GM12873 (cell line): ENCODE measurements around the gene SLC25A39.

Experiments
- TF ChIP-seq, protein P1 (sequence below): IDR thresholded peaks from 2 replicates; pipeline ENCODE4 v1.5.1; 2012; ENCODE audit warnings: low read depth, mild to moderate bottlenecking, moderate library complexity, low read length, control low read depth; ENCODE audit not compliant: insufficient read depth; ENCODE audit errors: missing control alignments

SLC25A39 gene

DNA sequence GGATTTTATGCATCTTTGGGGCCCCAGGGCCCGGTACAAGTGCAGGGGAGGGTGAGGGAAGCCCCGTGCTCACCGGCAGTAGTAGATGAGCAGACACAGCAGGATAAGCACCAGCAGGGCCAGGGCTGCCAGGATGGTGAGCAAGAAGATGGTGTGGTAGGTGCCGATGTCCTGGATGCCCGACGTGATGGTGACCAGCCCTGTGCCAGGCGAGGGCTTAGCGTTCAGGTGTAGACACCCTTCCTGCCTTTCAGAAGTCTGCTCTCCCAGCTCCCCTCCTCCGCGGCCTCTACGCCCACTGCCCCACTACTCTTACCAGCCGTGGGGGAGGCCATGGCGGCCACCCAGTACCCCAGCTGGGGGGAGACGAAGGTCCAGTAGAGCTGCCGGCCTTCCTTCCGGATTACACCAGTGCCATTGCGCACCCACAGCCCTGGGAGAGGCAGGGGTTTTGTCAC lies 31.0 kb upstream of the SLC25A39 start:
- TF ChIP-seq, protein P1, sequence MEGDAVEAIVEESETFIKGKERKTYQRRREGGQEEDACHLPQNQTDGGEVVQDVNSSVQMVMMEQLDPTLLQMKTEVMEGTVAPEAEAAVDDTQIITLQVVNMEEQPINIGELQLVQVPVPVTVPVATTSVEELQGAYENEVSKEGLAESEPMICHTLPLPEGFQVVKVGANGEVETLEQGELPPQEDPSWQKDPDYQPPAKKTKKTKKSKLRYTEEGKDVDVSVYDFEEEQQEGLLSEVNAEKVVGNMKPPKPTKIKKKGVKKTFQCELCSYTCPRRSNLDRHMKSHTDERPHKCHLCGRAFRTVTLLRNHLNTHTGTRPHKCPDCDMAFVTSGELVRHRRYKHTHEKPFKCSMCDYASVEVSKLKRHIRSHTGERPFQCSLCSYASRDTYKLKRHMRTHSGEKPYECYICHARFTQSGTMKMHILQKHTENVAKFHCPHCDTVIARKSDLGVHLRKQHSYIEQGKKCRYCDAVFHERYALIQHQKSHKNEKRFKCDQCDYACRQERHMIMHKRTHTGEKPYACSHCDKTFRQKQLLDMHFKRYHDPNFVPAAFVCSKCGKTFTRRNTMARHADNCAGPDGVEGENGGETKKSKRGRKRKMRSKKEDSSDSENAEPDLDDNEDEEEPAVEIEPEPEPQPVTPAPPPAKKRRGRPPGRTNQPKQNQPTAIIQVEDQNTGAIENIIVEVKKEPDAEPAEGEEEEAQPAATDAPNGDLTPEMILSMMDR: no peak

DNA sequence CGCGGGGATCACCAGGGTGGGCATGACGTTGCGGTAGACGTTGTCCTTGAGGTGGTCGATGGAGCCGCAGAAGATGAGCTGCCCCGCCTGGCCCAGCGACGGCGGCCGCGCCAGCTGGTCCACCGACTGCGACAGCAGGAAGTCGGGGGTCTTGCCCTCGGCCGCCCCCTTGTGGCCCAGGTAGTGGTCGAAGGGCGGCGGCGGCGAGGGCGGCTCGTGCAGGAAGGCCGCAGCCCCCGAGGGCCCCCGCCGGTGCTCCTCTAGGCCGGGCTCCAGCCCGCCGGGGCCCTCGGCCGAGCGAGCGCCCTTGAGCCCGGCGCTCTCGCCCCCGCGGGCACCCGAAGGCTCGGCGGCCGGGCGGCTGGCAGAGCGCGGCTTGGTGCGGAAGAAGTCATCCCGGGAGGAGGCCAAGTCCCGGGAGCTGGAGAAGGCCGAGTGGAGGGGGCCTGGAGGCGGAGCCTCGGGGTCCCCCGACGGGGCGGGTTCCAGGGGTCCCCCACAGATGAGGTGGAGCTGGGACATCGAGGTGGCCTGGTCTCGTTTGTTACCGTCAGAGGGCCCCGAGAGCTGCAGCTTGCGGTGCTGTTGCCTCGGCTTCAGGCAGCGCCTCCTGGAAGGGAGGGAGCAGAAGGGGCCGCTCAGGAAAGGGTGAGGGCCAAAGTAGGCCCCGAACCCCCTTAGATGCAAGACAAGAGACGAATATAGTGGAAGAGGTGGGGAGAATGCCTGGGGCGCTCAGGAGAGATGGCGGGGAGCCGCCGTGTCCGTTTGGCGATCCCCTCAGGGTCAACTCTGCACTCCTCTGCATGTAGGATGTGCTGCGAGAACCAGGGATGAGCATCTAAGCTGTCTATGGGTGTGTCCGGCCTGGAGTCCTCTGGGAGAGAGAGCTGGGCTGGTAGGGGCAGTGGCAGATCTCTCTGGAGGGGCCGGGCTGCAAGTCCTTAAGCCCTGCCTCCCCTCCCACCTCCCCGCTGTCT lies 30.2 kb upstream of the SLC25A39 start:
- TF ChIP-seq, protein P1: peak; percentile 60

GRCh38 chr17:44353672-44354331 lies 29.2 kb upstream of the SLC25A39 start:
- TF ChIP-seq, protein P1: no peak

GRCh38 chr17:44352828-44353671 lies 28.4 kb upstream of the SLC25A39 start:
- TF ChIP-seq, protein P1: no peak

DNA sequence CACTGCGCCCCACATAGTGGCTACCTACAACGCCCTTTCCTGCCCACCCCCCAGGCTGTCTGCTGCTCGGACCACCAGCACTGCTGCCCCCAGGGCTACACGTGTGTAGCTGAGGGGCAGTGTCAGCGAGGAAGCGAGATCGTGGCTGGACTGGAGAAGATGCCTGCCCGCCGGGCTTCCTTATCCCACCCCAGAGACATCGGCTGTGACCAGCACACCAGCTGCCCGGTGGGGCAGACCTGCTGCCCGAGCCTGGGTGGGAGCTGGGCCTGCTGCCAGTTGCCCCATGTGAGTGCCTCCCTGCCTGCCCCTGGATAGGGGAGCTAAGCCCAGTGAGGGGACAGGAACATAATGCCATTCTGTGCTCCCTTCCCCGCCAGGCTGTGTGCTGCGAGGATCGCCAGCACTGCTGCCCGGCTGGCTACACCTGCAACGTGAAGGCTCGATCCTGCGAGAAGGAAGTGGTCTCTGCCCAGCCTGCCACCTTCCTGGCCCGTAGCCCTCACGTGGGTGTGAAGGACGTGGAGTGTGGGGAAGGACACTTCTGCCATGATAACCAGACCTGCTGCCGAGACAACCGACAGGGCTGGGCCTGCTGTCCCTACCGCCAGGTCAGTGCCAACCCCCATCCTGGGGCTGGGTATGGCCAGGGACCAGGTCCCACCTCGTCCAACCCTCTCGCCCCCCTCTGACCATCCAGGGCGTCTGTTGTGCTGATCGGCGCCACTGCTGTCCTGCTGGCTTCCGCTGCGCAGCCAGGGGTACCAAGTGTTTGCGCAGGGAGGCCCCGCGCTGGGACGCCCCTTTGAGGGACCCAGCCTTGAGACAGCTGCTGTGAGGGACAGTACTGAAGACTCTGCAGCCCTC lies 27.6 kb upstream of the SLC25A39 start:
- TF ChIP-seq, protein P1: no peak

DNA sequence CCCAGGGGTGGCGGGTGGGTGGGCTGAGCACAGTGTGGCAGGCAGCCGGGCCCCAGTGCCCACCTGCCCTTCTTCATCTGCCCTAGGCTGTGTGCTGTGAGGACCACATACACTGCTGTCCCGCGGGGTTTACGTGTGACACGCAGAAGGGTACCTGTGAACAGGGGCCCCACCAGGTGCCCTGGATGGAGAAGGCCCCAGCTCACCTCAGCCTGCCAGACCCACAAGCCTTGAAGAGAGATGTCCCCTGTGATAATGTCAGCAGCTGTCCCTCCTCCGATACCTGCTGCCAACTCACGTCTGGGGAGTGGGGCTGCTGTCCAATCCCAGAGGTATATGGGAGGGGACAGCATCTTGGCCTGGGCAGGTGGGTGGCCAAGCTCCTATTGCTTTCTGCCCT lies 26.8 kb upstream of the SLC25A39 start:
- TF ChIP-seq, protein P1: no peak
